Measurements from ENCODE around the gene PLEKHM2.
"Not testable (repeated sequence)": the region's sequence is repeated elsewhere in the genome, so short reads cannot be mapped to it uniquely, and the experiment has no call there.

The PLEKHM2 gene

GRCh38 chr1:15676688-15677661, 7.1 kb upstream of the PLEKHM2 start:
- no peak for DNase-seq

- no peak for DNase-seq
Observed at GRCh38 chr1:15678578-15678977, 5.5 kb upstream of the PLEKHM2 start.

GRCh38 chr1:15680131-15680530, 4.0 kb upstream of the PLEKHM2 start:
- DNase-seq = no peak

- DNase-seq = no peak
Observed at GRCh38 chr1:15680561-15681348, 3.4 kb upstream of the PLEKHM2 start.

- DNase-seq = no peak
Observed at GRCh38 chr1:15681349-15682292, 2.5 kb upstream of the PLEKHM2 start.

GRCh38 chr1:15682936-15683341, 1.2 kb upstream of the PLEKHM2 start:
- no peak for DNase-seq

GRCh38 chr1:15683345-15684039, 628 bp upstream of the PLEKHM2 start:
- DNase-seq = no peak

- no peak for DNase-seq
Observed at GRCh38 chr1:15684468-15685291, 560 bp downstream of the PLEKHM2 start.

GRCh38 chr1:15685820-15686219, 1.7 kb downstream of the PLEKHM2 start:
- DNase-seq = no peak

GRCh38 chr1:15687446-15687845, 3.3 kb downstream of the PLEKHM2 start:
- DNase-seq = no peak

- no peak for DNase-seq
Observed at GRCh38 chr1:15690317-15690716, 6.2 kb downstream of the PLEKHM2 start.

- no peak for DNase-seq
Observed at GRCh38 chr1:15691434-15692032, 7.4 kb downstream of the PLEKHM2 start.

- DNase-seq = no peak
Observed at GRCh38 chr1:15692121-15692682, 8.1 kb downstream of the PLEKHM2 start.

- no peak for DNase-seq
Observed at GRCh38 chr1:15693371-15693770, 9.3 kb downstream of the PLEKHM2 start.

- DNase-seq = no peak
Observed at GRCh38 chr1:15696956-15697521, 12.9 kb downstream of the PLEKHM2 start.

- no peak for DNase-seq
Observed at GRCh38 chr1:15698201-15698600, 14.1 kb downstream of the PLEKHM2 start.

GRCh38 chr1:15699321-15699720, 15.2 kb downstream of the PLEKHM2 start:
- DNase-seq = not testable (repeated sequence)

GRCh38 chr1:15700508-15700907, 16.4 kb downstream of the PLEKHM2 start:
- no peak for DNase-seq

GRCh38 chr1:15701784-15702183, 17.7 kb downstream of the PLEKHM2 start:
- no peak for DNase-seq

All from NCI-H2227 treated with DMSO at 0.1 percent for 48 hours (cell line).